Pancreas (tissue), 10 donors: ENCODE data around the gene ARCN1. TPM values are rescaled to one million over a fixed set of nuclear protein-coding genes. Genes with fewer than 3 reads are reported as not detected.
A peak's percentile ranks its signal among the peaks of the same experiment; 100 is the strongest.
"Not testable (repeated sequence)": the region's sequence is repeated elsewhere in the genome, so short reads cannot be mapped to it uniquely, and the experiment has no call there.

Experiments used
- ATAC-seq, 4 donors: fragments of 200-7000 bp; cut with Tn5 transposase; one replicate each; pipeline versions ENCODE4 v1.8.0 to v1.9.1; 2020; ENCODE audit warnings: mild to moderate bottlenecking in 4 of 4, moderate library complexity in 4 of 4
- DNase-seq, 6 donors: peaks; one replicate each; pipeline ENCODE4 v3.0.0-alpha.2; 2020
- FAIRE-seq: peaks from 2 replicates; lab custom pipeline; 2012; peaks lifted over from hg19 to GRCh38; lab: Jason Lieb, UNC
- H3K27ac ChIP-seq, 4 donors: fragments of 200-600 bp; sonication (generic); 1 replicate in 3 of 4; 2 replicates in 1 of 4; pipeline versions ENCODE4 v1.5.0 to v1.8.0; 2020
- H3K27me3 ChIP-seq, 4 donors: fragments of 200-600 bp; one replicate each; pipeline ENCODE4 v1.8.0; 2021
- H3K36me3 ChIP-seq, 3 donors: fragments of 200-600 bp; sonication (generic) in 1 of 3; one replicate each; pipeline versions ENCODE4 v1.5.0 to v1.8.0; 2020 to 2021
- H3K4me1 ChIP-seq, 3 donors: fragments of 200-600 bp; one replicate each; pipeline ENCODE4 v1.8.0; 2021
- H3K4me3 ChIP-seq, 4 donors: fragments of 200-600 bp; sonication (generic) in 2 of 4; one replicate each; pipeline versions ENCODE4 v1.5.0 to v1.8.0; 2020 to 2021
- H3K9me3 ChIP-seq, 4 donors: fragments of 200-600 bp; one replicate each; pipeline ENCODE4 v1.8.0; 2021
- WGBS, 2 donors: extraction: QIAGEN DNeasy Blood & Tissue Kit; methylation state at CpG; one replicate each; pipeline ENCODE4 v1.1.7; 2013; 5-methylcytosine and 5-hydroxymethylcytosine counted together
- intact Hi-C, 3 donors: fragments of 100-400 bp; cut with DNase I; formaldehyde crosslinking; loops; one replicate each; pipeline versions ENCODE4 v1.11.1 to v1.14.2; 2022
- polyA plus RNA-seq, 2 donors: library from polyadenylated mRNA; stranded (reverse); fragments of 200-250 nt; gene quantifications; one replicate each; pipeline ENCODE4 v1.2.3, GENCODE V29; 2013
- total RNA-seq, 6 donors: library from RNA; stranded (reverse); fragmentation: NEBNext Ultra II Directional in 4 of 6; extraction: Animal tissue kit (Norgen Biotek cat#: 25700) in 4 of 6; gene quantifications; one replicate each; pipeline versions ENCODE4 v1.2.1 to v1.2.4, GENCODE V29; 2021 to 2023
- TF ChIP-seq, protein P1 (sequence below), 4 donors: fragments of 200-600 bp; sonication (generic) in 3 of 4; IDR thresholded peaks; one replicate each; pipeline versions ENCODE4 v1.5.0 to v1.8.0; 2021; ENCODE audit warnings: antibody characterized with exemption in 4 of 4
- donor health status: healthy with polysubstance abuse.
- donor health status: DM: no; HTN: no; CAD: no; lungs with moderate emphysema.
- donor health status: DM: no; HTN: no; CAD: no.
- donor health status: control.
- donor health status: control.
- donor health status: Bipolar disorder and iron deficiency.
- donor health status: DM: yes; HTN: yes; CAD: no.
- donor health status: DM: no; HTN: no; CAD: no.
- donor health status: DM: no; HTN: no; CAD: no.
- donor health status: DM: yes; HTN: yes; CAD: no.

Gene ARCN1
- total and polyA plus RNA-seq, 8 donors, result 39.8 to 105 (median 86.3) TPM

DNA sequence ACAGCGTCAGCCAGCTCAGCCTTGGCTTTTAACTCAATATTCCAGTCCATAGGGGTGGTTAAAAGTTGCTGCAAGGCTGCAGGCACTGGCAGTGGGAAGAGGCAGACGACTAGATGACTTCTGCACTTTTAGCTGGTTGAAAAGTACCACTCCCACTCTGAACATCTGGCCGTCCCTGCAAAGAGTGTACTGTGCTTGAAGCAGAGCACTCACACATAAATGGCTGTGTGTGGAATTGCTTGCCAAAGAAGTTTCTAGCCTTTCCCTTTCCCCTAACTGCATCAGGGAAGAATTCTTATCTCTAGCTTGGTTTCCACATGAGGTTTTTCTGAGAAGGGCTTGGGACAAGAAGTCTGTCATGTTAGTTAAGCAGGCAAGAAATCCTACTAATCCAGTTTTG lies 30.1 kb downstream of the ARCN1 start:
- TF ChIP-seq, protein P1, sequence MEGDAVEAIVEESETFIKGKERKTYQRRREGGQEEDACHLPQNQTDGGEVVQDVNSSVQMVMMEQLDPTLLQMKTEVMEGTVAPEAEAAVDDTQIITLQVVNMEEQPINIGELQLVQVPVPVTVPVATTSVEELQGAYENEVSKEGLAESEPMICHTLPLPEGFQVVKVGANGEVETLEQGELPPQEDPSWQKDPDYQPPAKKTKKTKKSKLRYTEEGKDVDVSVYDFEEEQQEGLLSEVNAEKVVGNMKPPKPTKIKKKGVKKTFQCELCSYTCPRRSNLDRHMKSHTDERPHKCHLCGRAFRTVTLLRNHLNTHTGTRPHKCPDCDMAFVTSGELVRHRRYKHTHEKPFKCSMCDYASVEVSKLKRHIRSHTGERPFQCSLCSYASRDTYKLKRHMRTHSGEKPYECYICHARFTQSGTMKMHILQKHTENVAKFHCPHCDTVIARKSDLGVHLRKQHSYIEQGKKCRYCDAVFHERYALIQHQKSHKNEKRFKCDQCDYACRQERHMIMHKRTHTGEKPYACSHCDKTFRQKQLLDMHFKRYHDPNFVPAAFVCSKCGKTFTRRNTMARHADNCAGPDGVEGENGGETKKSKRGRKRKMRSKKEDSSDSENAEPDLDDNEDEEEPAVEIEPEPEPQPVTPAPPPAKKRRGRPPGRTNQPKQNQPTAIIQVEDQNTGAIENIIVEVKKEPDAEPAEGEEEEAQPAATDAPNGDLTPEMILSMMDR (IDR thresholded peaks at IDR 0.05), result no peak
- ATAC-seq (no peak), FAIRE-seq (no peak), DNase-seq (peak in 1 of 6 donors; percentile 23)
- Histone ChIP-seq H3K4me3 (no peak overlapping the region), H3K9me3 (no peaks in the 10 kb centered on the region), H3K4me1 (no peaks in the 10 kb centered on the region), H3K36me3 (peaks cover 12 to 50% (median 32%) of the 10 kb centered on the region in 3 donors), H3K27ac (no peak overlapping the region), H3K27me3 (no peaks in the 10 kb centered on the region)
- intact Hi-C loops, result no loop called here
- WGBS, 2 donors, result 78 to 89% methylated on average over 3 of the region's 3 CpGs

DNA sequence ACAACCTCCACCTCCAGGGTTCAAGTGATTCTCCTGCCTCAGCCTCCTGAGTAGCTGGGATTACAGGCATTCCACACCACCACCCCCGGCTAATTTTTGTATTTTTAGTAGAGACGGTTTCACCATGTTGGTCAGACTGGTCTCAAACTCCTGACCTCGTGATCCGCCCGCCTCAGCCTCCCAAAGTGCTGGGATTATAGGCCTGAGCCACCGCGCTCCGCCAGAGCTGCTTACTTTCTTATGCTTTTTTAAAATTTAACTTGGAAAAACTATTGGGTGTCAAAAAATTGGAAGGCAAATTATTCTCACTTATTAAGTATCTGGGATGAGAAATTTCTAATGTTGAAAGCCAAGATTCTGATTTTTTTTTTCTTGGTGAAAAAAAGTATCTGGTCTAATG lies 31.5 kb downstream of the ARCN1 start:
- DNase-seq, result peak in 1 of 6 donors; percentile 15
- H3K36me3 ChIP-seq, result peaks cover 12 to 36% (median 28%) of the 10 kb centered on the region in 3 donors

DNA sequence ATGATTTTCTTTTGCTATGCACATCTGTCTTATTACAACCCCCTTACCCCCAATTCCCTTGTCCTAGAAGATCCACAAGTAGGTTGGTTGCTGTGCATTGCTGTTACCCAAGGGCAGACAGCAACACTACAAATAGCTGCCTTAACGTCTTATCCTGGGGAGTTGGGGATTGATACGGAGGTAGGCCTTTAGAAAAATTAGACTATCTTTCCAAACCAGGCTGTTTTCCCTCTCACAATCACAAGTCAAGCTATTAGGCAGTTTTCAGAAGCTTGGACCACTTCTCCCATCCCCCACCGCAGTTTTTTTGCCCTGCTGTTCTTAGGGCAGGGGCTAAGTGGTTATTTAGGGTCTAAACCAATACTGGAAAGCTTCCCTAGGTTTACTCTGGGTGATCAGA lies 32.4 kb downstream of the ARCN1 start:
- no peaks in the 10 kb centered on the region for H3K4me1 ChIP-seq
- no peaks in the 10 kb centered on the region for H3K27me3 ChIP-seq
- DNase-seq, result no peak
- peak overlapping the region in 3 of 4 donors; percentile 9 to 56 (median 22) for H3K27ac ChIP-seq
- H3K4me3 ChIP-seq, result no peak overlapping the region
- ATAC-seq, result no peak
- no peaks in the 10 kb centered on the region for H3K9me3 ChIP-seq
- TF ChIP-seq, protein P1 (IDR thresholded peaks at IDR 0.05), result no peak
- H3K36me3 ChIP-seq, result peaks cover 12 to 30% (median 22%) of the 10 kb centered on the region in 3 donors
- WGBS, 2 donors, result 48 to 67% methylated on average over 3 of the region's 3 CpGs
- FAIRE-seq, result no peak
- intact Hi-C loops, result no loop called here

More for the DNA sequence above, 31.5 kb downstream of the ARCN1 start:
- ATAC-seq, H3K27me3 ChIP-seq, H3K9me3 ChIP-seq, intact Hi-C loops, H3K4me3 ChIP-seq, FAIRE-seq, H3K27ac ChIP-seq, H3K4me1 ChIP-seq: not testable (repeated sequence)
- 88 to 95% methylated on average over 8 of the region's 8 CpGs for whole genome bisulfite sequencing, 2 donors

DNA sequence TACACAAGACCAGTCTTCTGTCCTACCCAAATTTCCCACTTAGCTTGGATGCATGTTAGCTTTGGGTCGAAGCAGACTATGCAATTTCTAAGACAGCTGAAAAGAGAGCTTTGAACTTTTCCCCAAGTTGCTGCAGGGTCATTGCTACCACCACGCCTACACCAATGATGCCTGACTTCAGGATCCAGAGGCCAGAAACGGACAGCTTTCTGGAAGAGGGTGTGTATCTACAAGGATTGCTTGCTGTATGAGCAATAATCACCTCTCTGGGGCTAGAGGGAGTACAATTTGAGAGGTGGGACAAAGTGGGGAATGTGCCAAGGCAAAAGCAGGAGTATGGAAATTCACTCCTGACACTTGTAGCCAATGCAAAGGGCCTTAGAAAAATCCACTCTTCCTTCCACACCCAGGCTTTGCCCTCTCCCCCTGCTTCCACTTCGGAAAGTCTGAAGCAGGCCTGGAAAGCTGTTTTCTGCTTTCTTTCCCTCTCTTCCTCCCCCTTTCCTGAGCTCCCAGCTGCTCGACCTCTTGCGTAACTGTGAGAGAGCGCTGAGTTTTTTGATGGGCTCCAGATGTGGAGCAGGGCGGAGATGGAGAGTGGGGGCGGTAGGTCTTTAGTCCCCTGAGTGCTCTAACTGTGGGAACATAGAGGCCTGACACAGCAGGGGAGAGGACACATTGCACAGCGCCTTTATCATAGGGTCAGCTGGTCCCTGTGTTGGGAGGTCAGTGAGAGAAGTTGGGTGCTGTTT lies 33.1 kb downstream of the ARCN1 start:
- TF ChIP-seq, protein P1 (IDR thresholded peaks at IDR 0.05), result no peak
- ATAC-seq (peak in 3 of 4 donors; percentile 1 to 11 (median 7)), DNase-seq (peak in 1 of 6 donors; percentile 28), FAIRE-seq (no peak)
- intact Hi-C loops, result no loop called here
- Histone ChIP-seq H3K4me1 (no peaks in the 10 kb centered on the region), H3K9me3 (no peaks in the 10 kb centered on the region), H3K36me3 (peaks cover 11 to 23% (median 16%) of the 10 kb centered on the region in 3 donors), H3K4me3 (no peak overlapping the region), H3K27me3 (no peaks in the 10 kb centered on the region), H3K27ac (peak overlapping the region; percentile 9 to 65 (median 44))
- WGBS, 2 donors, result 36 to 40% methylated on average over 10 of the region's 10 CpGs

DNA sequence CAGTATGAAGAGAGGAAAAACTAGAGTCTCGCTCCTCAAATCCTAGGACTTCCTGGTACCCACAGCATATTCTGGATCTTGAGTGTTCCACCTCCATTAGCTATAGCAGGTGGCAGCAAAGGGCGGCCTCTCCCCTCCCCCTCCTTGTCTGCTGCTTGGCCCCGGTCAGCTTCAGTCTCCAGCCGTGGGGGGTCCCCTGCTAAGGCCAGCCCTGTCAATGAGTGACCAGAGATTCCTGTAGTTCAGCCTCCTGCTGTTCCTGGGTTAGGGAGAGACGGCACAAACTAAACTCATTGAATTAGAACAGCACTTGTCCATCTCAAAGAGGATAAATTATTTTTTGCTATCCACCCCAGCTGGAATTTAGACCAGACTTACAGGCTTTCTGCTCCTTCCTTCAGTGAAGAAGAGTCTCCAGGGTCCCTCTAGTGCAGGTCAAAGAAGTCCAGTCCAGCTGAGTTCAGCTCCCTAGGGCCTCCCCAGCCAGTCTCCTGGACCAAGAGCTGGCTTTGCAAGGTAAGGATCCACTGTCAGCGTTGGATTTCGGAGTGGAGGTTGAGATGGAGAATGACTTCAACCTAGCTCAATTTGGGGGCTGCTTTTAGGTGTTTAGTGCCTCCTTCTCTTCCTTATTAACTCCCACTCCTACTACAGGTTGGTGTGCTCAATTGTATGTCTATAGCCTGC lies 34.1 kb downstream of the ARCN1 start:
- Histone ChIP-seq H3K36me3 (peaks cover 3 to 13% (median 11%) of the 10 kb centered on the region in 3 donors), H3K4me1 (peaks cover 0 to 2% (median 0%) of the 10 kb centered on the region in 3 donors), H3K4me3 (peak overlapping the region in 2 of 4 donors; percentile 22 to 25), H3K27me3 (no peaks in the 10 kb centered on the region), H3K27ac (peak overlapping the region; percentile 9 to 65 (median 44)), H3K9me3 (no peaks in the 10 kb centered on the region)
- 47 to 52% methylated on average over 7 of the region's 7 CpGs for WGBS, 2 donors
- DNase-seq (peak in 5 of 6 donors; percentile 56 to 82 (median 71)), ATAC-seq (peak in 3 of 4 donors; percentile 7 to 35 (median 27)), FAIRE-seq (no peak)
- TF ChIP-seq, protein P1 (IDR thresholded peaks at IDR 0.05), result no peak
- intact Hi-C loops, result no loop called here
